Upper lobe of right lung (tissue), 1 donor: ENCODE results near the gene CYP4F22. TPM values are rescaled to one million over a fixed set of nuclear protein-coding genes. Genes with fewer than 3 reads are reported as not detected.
A peak's percentile ranks its signal among the peaks of the same experiment; 100 is the strongest.
"Not testable (repeated sequence)": the region's sequence is repeated elsewhere in the genome, so short reads cannot be mapped to it uniquely, and the experiment has no call there.

Experiments
- ATAC-seq: fragments of 200-7000 bp; cut with Tn5 transposase; one replicate; pipeline ENCODE4 v1.9.1; 2020; ENCODE audit warnings: mild to moderate bottlenecking, moderate library complexity
- DNase-seq: peaks from one replicate; pipeline ENCODE4 v3.0.0-alpha.2; 2020
- H3K27ac ChIP-seq: fragments of 200-600 bp; one replicate; pipeline ENCODE4 v1.8.0; 2022
- H3K27me3 ChIP-seq: fragments of 200-600 bp; one replicate; pipeline ENCODE4 v1.8.0; 2022; ENCODE audit warnings: mild to moderate bottlenecking
- H3K36me3 ChIP-seq: fragments of 200-600 bp; one replicate; pipeline ENCODE4 v1.8.0; 2022
- H3K4me1 ChIP-seq: fragments of 200-600 bp; one replicate; pipeline ENCODE4 v1.8.0; 2022
- H3K4me3 ChIP-seq: fragments of 200-600 bp; one replicate; pipeline ENCODE4 v1.8.0; 2022; ENCODE audit warnings: mild to moderate bottlenecking
- H3K9me3 ChIP-seq: fragments of 200-600 bp; one replicate; pipeline ENCODE4 v1.8.0; 2022
- CTCF ChIP-seq: fragments of 200-600 bp; IDR thresholded peaks from one replicate; pipeline ENCODE4 v1.8.0; 2022; ENCODE audit warnings: antibody characterized with exemption
- intact Hi-C: fragments of 100-400 bp; cut with DNase I; formaldehyde crosslinking; loops from one replicate; pipeline ENCODE4 v1.11.0; 2022
- total RNA-seq: library from RNA; stranded (reverse); fragmentation: NEBNext Ultra II Directional; extraction: Animal tissue kit (Norgen Biotek cat#: 25700); gene quantifications from one replicate; pipeline ENCODE4 v1.2.1, GENCODE V29; 2021
- donor health status: DM: no; HTN: yes; CAD: no; lungs with severe emphysema.

Gene CYP4F22
- total RNA-seq, 1 donor from 2014 or later: not detected

GRCh38 chr19:15467734-15468214, 40.6 kb upstream of the CYP4F22 start:
- no peak for TF ChIP-seq CTCF
- Histone ChIP-seq H3K4me1 (peaks cover 6% of the 10 kb centered on the region), H3K27me3 (peaks cover 27% of the 10 kb centered on the region), H3K9me3 (no peaks in the 10 kb centered on the region), H3K4me3 (no peak overlapping the region), H3K27ac (no peak overlapping the region), H3K36me3 (no peaks in the 10 kb centered on the region)
- intact Hi-C loops: no loop called here
- no peak for ATAC-seq
- DNase-seq: peak; percentile 13

GRCh38 chr19:15468675-15469512, 39.4 kb upstream of the CYP4F22 start:
- Histone ChIP-seq H3K27me3 (peaks cover 23% of the 10 kb centered on the region), H3K27ac (no peak overlapping the region), H3K4me3 (peak overlapping the region; percentile 42), H3K36me3 (no peaks in the 10 kb centered on the region), H3K9me3 (no peaks in the 10 kb centered on the region), H3K4me1 (peaks cover 6% of the 10 kb centered on the region)
- ATAC-seq: no peak
- TF ChIP-seq CTCF: no peak
- peak; percentile 12 for DNase-seq
- intact Hi-C loops: no loop called here

- Histone ChIP-seq H3K4me1 (peaks cover 6% of the 10 kb centered on the region), H3K36me3 (no peaks in the 10 kb centered on the region), H3K9me3 (no peaks in the 10 kb centered on the region), H3K27me3 (peaks cover 22% of the 10 kb centered on the region), H3K4me3 (peak overlapping the region; percentile 42), H3K27ac (no peak overlapping the region)
- TF ChIP-seq CTCF: no peak
- peak; percentile 63 for DNase-seq
- intact Hi-C loops: no loop called here
- peak; percentile 72 for ATAC-seq
Observed at GRCh38 chr19:15469513-15470297, 38.6 kb upstream of the CYP4F22 start.

- no peak for TF ChIP-seq CTCF
- Histone ChIP-seq H3K4me1 (peaks cover 2% of the 10 kb centered on the region), H3K27me3 (peaks cover 22% of the 10 kb centered on the region), H3K9me3 (no peaks in the 10 kb centered on the region), H3K27ac (no peak overlapping the region), H3K36me3 (no peaks in the 10 kb centered on the region), H3K4me3 (no peak overlapping the region)
- ATAC-seq: no peak
- DNase-seq: peak; percentile 50
- intact Hi-C loops: no loop called here
Observed at GRCh38 chr19:15471639-15472101, 36.7 kb upstream of the CYP4F22 start.

- H3K27me3 ChIP-seq: peaks cover 12% of the 10 kb centered on the region
- H3K9me3 ChIP-seq, H3K36me3 ChIP-seq, H3K27ac ChIP-seq, ATAC-seq, intact Hi-C loops, DNase-seq, H3K4me1 ChIP-seq, H3K4me3 ChIP-seq: not testable (repeated sequence)
Observed at GRCh38 chr19:15473821-15474220, 34.5 kb upstream of the CYP4F22 start.

- ATAC-seq: no peak
- intact Hi-C loops: no loop called here
- no peak overlapping the region for H3K27ac ChIP-seq
Observed at GRCh38 chr19:15475169-15475568, 33.2 kb upstream of the CYP4F22 start.

More at GRCh38 chr19:15475169-15475568, 33.2 kb upstream of the CYP4F22 start:
- H3K9me3 ChIP-seq: no peaks in the 10 kb centered on the region
- H3K36me3 ChIP-seq: no peaks in the 10 kb centered on the region
- H3K27me3 ChIP-seq: no peaks in the 10 kb centered on the region
- H3K4me3 ChIP-seq: no peak overlapping the region
- no peak for TF ChIP-seq CTCF
- H3K4me1 ChIP-seq: no peaks in the 10 kb centered on the region
- DNase-seq: no peak
